ENCODE data around the gene ARHGEF7.
A peak's percentile ranks its signal among the peaks of the same experiment; 100 is the strongest.

ARHGEF7 gene

GRCh38 chr13:111325941-111326620 is 211.0 kb downstream of the ARHGEF7 start:
- DNase-seq (ENCODE audit: low read depth): no peak

- no peak for DNase-seq (ENCODE audit: low read depth)
Measured at GRCh38 chr13:111326621-111326965, 211.5 kb downstream of the ARHGEF7 start.

- DNase-seq (ENCODE audit: low read depth): no peak
Measured at GRCh38 chr13:111326981-111327642, 212.0 kb downstream of the ARHGEF7 start.

GRCh38 chr13:111327730-111328573 is 212.8 kb downstream of the ARHGEF7 start:
- no peak for DNase-seq (ENCODE audit: low read depth)

- DNase-seq (ENCODE audit: low read depth): no peak
Measured at GRCh38 chr13:111328574-111329410, 213.7 kb downstream of the ARHGEF7 start.

GRCh38 chr13:111329641-111330040 is 214.5 kb downstream of the ARHGEF7 start:
- DNase-seq (ENCODE audit: low read depth): no peak

GRCh38 chr13:111330066-111330610 is 215.0 kb downstream of the ARHGEF7 start:
- DNase-seq (ENCODE audit: low read depth): no peak

GRCh38 chr13:111335298-111335697 is 220.2 kb downstream of the ARHGEF7 start:
- DNase-seq (ENCODE audit: low read depth): no peak

- DNase-seq (ENCODE audit: low read depth): no peak
Measured at GRCh38 chr13:111336666-111337065, 221.6 kb downstream of the ARHGEF7 start.

- DNase-seq (ENCODE audit: low read depth): peak; percentile 81
Measured at GRCh38 chr13:111337206-111337605, 222.1 kb downstream of the ARHGEF7 start.

- DNase-seq (ENCODE audit: low read depth): no peak
Measured at GRCh38 chr13:111337741-111338140, 222.6 kb downstream of the ARHGEF7 start.

GRCh38 chr13:111338841-111339240 is 223.7 kb downstream of the ARHGEF7 start:
- DNase-seq (ENCODE audit: low read depth): no peak

GRCh38 chr13:111339366-111340143 is 224.4 kb downstream of the ARHGEF7 start:
- no peak for DNase-seq (ENCODE audit: low read depth)

GRCh38 chr13:111341886-111342285 is 226.8 kb downstream of the ARHGEF7 start:
- DNase-seq (ENCODE audit: low read depth): no peak

- DNase-seq (ENCODE audit: low read depth): no peak
Measured at GRCh38 chr13:111342721-111343120, 227.6 kb downstream of the ARHGEF7 start.

GRCh38 chr13:111343186-111343805 is 228.2 kb downstream of the ARHGEF7 start:
- no peak for DNase-seq (ENCODE audit: low read depth)

- no peak for DNase-seq (ENCODE audit: low read depth)
Measured at GRCh38 chr13:111344471-111345191, 229.5 kb downstream of the ARHGEF7 start.

GRCh38 chr13:111345682-111346081 is 230.6 kb downstream of the ARHGEF7 start:
- no peak for DNase-seq (ENCODE audit: low read depth)

- no peak for DNase-seq (ENCODE audit: low read depth)
Measured at GRCh38 chr13:111346101-111346680, 231.1 kb downstream of the ARHGEF7 start.
